DND-41 (cell line): ENCODE results near the gene GPM6B.

Source experiments
- ATAC-seq: fragments of 200-7000 bp; cut with Tn5 transposase; 3 replicates; pipeline ENCODE4 v1.9.1; 2021; ENCODE audit warnings: low read depth; ENCODE audit not compliant: insufficient read depth
- DNase-seq: peaks from one replicate; pipeline ENCODE4 v3.0.0-alpha.2; 2020
- H2AFZ ChIP-seq: 2 replicates; pipeline ENCODE4 v1.6.0; 2012; ENCODE audit warnings: low read depth, low read length
- H3K27ac ChIP-seq: 2 replicates; pipeline ENCODE4 v1.5.1; 2012; ENCODE audit warnings: low read length, inconsistent platforms
- H3K27me3 ChIP-seq: fragments of 200-600 bp; sonication (generic); 2 replicates; pipeline ENCODE4 v1.6.0; 2012; ENCODE audit warnings: low read length, mild to moderate bottlenecking, inconsistent platforms; ENCODE audit not compliant: insufficient read depth, poor library complexity
- H3K36me3 ChIP-seq: 2 replicates; pipeline ENCODE4 v1.5.1; 2012; ENCODE audit warnings: low read length, inconsistent platforms; ENCODE audit not compliant: insufficient read depth
- H3K4me1 ChIP-seq: 2 replicates; pipeline ENCODE4 v1.5.1; 2012; ENCODE audit warnings: mild to moderate bottlenecking, low read length; ENCODE audit not compliant: insufficient read depth
- H3K4me2 ChIP-seq: 2 replicates; pipeline ENCODE4 v1.6.0; 2012; ENCODE audit warnings: mild to moderate bottlenecking, moderate library complexity, low read length, inconsistent platforms; ENCODE audit not compliant: insufficient read depth
- H3K4me3 ChIP-seq, 2 experiments: fragments of 200-600 bp in 1 of 2; shearing (Covaris generic) in 1 of 2; 2 replicates each; pipeline ENCODE4 v1.5.1; 2012 to 2016; ENCODE audit warnings: inconsistent platforms in 2 of 2, low read length in 2 of 2, mild to moderate bottlenecking in 2 of 2, low read depth in 1 of 2, moderate library complexity in 1 of 2
- H3K79me2 ChIP-seq: 2 replicates; pipeline ENCODE4 v1.6.0; 2012; ENCODE audit warnings: low read length, inconsistent platforms; ENCODE audit not compliant: insufficient read depth
- H3K9ac ChIP-seq: 2 replicates; pipeline ENCODE4 v1.6.0; 2012; ENCODE audit warnings: low read depth, mild to moderate bottlenecking, inconsistent platforms, low read length, moderate library complexity
- H3K9me3 ChIP-seq: 2 replicates; pipeline ENCODE4 v1.5.1; 2012; ENCODE audit warnings: low read length, moderate library complexity, mild to moderate bottlenecking, inconsistent platforms; ENCODE audit not compliant: insufficient read depth, severe bottlenecking
- H4K20me1 ChIP-seq: 2 replicates; pipeline ENCODE4 v1.6.0; 2012; ENCODE audit warnings: low read length; ENCODE audit not compliant: insufficient read depth
- EZH2 ChIP-seq: IDR thresholded peaks from 3 replicates; pipeline ENCODE4 v1.6.1; 2012; ENCODE audit warnings: borderline replicate concordance, low read depth, mild to moderate bottlenecking, moderate library complexity, low read length, inconsistent platforms; ENCODE audit not compliant: severe bottlenecking
- TF ChIP-seq, protein P1 (sequence below): IDR thresholded peaks from 2 replicates; pipeline ENCODE4 v1.5.1; 2012; ENCODE audit warnings: borderline replicate concordance, low read length, moderate library complexity, mild to moderate bottlenecking; ENCODE audit not compliant: poor library complexity, severe bottlenecking; ENCODE audit errors: extremely low read depth

GPM6B gene

DNA sequence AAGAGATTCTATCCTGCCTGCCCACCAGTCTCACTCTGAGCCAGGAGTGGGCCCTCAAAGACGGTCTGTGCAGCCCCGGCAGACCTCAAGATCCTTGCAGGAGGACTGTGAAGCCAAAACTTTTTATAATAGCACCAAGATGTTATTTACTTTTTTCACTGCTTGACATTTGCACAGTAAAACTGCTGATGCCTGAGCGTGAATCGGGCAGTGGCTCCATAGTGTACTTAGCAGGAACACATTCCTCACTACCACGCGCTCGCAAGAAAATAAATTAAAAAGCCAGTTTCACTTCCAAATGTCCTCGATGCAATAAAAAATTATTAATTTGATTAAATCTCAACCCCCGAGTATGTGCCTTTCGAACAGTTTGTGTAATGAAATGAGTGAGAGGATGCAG is 22.5 kb downstream of the GPM6B start:
- no peak overlapping the region for H3K9ac ChIP-seq
- H3K36me3 ChIP-seq, result no peaks in the 10 kb centered on the region
- no peaks in the 10 kb centered on the region for H3K27me3 ChIP-seq
- no peak overlapping the region for H3K27ac ChIP-seq
- no peak for DNase-seq
- H3K9me3 ChIP-seq, result no peaks in the 10 kb centered on the region
- no peak overlapping the region for H3K4me3 ChIP-seq
- no peaks in the 10 kb centered on the region for H3K79me2 ChIP-seq
- no peak for TF ChIP-seq EZH2
- H3K4me2 ChIP-seq, result no peak overlapping the region
- no peaks in the 10 kb centered on the region for H4K20me1 ChIP-seq
- no peaks in the 10 kb centered on the region for H3K4me1 ChIP-seq
- no peak overlapping the region for H2AFZ ChIP-seq
- no peak for ATAC-seq

DNA sequence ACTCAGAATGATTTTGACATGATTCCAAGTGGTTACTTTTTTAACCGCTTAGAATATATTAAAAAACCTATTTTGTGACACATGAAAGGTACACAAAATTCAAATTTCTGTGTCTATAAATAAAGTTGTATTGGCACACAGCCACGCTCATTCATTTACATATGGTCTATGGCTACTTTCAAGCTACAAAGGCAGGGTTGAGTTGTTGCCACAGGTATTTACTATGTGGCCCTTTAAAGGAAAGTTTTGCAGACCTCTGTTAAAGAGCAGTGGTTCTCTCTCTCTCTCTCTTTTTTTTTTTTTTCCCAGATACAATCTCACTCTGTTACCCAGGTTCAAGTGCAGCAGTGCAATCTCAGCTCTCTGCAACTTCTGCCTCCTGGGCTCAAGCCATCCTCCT is 23.0 kb downstream of the GPM6B start:
- no peaks in the 10 kb centered on the region for H3K36me3 ChIP-seq
- H3K4me3 ChIP-seq, result no peak overlapping the region
- H3K4me2 ChIP-seq, result no peak overlapping the region
- DNase-seq (no peak), ATAC-seq (no peak)
- H3K27ac ChIP-seq, result no peak overlapping the region
- no peaks in the 10 kb centered on the region for H3K27me3 ChIP-seq
- no peaks in the 10 kb centered on the region for H3K9me3 ChIP-seq
- no peaks in the 10 kb centered on the region for H4K20me1 ChIP-seq
- H3K79me2 ChIP-seq, result no peaks in the 10 kb centered on the region
- H3K4me1 ChIP-seq, result no peaks in the 10 kb centered on the region
- H3K9ac ChIP-seq, result no peak overlapping the region
- no peak overlapping the region for H2AFZ ChIP-seq
- TF ChIP-seq, protein P1, sequence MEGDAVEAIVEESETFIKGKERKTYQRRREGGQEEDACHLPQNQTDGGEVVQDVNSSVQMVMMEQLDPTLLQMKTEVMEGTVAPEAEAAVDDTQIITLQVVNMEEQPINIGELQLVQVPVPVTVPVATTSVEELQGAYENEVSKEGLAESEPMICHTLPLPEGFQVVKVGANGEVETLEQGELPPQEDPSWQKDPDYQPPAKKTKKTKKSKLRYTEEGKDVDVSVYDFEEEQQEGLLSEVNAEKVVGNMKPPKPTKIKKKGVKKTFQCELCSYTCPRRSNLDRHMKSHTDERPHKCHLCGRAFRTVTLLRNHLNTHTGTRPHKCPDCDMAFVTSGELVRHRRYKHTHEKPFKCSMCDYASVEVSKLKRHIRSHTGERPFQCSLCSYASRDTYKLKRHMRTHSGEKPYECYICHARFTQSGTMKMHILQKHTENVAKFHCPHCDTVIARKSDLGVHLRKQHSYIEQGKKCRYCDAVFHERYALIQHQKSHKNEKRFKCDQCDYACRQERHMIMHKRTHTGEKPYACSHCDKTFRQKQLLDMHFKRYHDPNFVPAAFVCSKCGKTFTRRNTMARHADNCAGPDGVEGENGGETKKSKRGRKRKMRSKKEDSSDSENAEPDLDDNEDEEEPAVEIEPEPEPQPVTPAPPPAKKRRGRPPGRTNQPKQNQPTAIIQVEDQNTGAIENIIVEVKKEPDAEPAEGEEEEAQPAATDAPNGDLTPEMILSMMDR, result no peak
- no peak for TF ChIP-seq EZH2

DNA sequence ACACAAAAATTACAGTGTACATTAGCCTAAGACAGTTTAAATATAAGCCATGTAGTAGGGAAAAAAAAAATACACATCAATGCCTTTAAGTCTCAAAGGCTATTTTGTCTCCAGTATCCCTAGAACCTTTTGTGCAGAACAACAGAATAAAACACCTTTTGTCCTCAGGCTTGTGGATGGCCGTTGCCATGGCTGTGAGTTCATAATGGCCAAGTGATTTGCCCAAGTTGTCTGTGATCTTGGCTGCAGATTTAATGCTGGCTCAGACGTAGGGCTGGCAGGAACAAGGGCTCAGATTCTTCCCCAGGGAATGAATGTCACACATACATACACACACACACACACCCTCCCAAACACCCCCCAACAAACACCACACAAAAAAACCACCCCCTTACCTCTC is 25.3 kb downstream of the GPM6B start:
- no peaks in the 10 kb centered on the region for H3K27me3 ChIP-seq
- H3K9me3 ChIP-seq, result no peaks in the 10 kb centered on the region
- no peak overlapping the region for H2AFZ ChIP-seq
- no peak overlapping the region for H3K9ac ChIP-seq
- ATAC-seq (no peak), DNase-seq (no peak)
- H4K20me1 ChIP-seq, result no peaks in the 10 kb centered on the region
- H3K4me3 ChIP-seq, result no peak overlapping the region
- H3K4me1 ChIP-seq, result no peaks in the 10 kb centered on the region
- no peak overlapping the region for H3K4me2 ChIP-seq
- H3K36me3 ChIP-seq, result no peaks in the 10 kb centered on the region
- H3K79me2 ChIP-seq, result no peaks in the 10 kb centered on the region
- no peak overlapping the region for H3K27ac ChIP-seq
- TF ChIP-seq, protein P1, result no peak
- no peak for TF ChIP-seq EZH2

DNA sequence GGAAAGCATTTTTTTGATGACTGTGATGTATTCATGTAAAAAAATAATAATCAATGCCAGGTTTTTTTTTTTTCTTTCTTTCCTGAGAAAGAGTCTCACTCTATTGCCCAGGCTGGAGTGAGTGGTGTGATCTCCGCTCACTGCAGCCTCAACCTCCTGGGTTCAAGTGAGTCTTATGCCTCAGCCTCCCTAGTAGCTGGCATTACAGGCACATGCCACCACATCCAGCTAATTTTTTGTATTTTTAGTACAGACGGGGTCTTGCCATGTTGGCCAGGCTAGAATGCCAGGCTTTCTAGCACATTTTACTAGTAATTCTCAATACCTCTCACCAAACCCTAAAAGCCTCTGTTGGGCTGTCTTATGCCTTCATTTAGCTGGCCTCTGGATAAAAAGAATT is 25.7 kb downstream of the GPM6B start:
- Histone ChIP-seq H3K4me3 (no peak overlapping the region), H3K4me1 (no peaks in the 10 kb centered on the region), H3K4me2 (no peak overlapping the region), H3K27ac (no peak overlapping the region), H4K20me1 (no peaks in the 10 kb centered on the region), H3K9ac (no peak overlapping the region), H3K36me3 (no peaks in the 10 kb centered on the region), H2AFZ (no peak overlapping the region), H3K9me3 (no peaks in the 10 kb centered on the region), H3K79me2 (no peaks in the 10 kb centered on the region), H3K27me3 (no peaks in the 10 kb centered on the region)
- DNase-seq, result no peak
- TF ChIP-seq, protein P1, result no peak
- no peak for TF ChIP-seq EZH2
- ATAC-seq, result no peak
